Pons (tissue), 1 donor: Measurements from ENCODE around the gene PHC2.

Experiments used
- DNase-seq: peaks from one replicate; pipeline ENCODE4 v3.0.0-alpha.2; 2016; ENCODE audit warnings: low spot score

PHC2 gene

DNA sequence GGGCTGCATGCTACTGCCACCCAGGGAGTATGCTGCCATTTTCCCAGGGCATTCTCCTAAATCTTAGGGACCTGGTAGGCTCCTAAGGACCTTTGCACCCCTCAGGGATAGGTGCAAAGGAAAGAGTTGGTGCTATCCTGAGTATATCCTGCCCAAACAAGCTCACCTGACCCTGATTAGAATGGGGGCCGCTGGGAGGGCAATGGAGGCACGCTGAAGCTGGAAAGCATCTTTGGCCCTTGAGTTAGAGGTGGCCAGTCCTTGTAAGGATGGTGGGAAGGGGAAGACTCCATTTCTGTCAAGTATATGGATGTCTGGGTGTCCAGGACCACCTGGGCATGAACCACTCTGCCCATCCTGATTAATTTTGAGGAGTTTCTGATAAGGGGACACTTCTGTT is 61.1 kb downstream of the PHC2 start:
- DNase-seq: no peak

DNA sequence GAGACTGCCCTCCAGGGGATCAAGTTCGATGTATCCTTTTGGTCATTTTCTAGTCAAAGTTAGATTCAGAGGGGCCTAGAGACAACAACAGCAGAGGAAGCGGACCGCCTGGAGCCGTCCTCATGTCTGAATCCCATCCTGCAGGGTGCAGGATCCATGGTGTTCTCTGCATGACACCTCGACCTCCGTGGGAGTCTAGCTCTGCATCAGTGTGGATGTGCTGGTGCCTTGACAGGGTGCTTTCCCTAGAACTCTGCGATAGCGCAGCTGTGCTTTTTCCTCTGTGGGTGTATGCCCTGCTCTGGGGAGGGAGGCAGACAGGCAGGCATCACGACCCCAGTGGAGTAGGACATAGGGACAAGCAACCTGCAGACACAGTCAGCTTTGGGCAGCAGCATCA is 61.8 kb downstream of the PHC2 start:
- DNase-seq: no peak

DNA sequence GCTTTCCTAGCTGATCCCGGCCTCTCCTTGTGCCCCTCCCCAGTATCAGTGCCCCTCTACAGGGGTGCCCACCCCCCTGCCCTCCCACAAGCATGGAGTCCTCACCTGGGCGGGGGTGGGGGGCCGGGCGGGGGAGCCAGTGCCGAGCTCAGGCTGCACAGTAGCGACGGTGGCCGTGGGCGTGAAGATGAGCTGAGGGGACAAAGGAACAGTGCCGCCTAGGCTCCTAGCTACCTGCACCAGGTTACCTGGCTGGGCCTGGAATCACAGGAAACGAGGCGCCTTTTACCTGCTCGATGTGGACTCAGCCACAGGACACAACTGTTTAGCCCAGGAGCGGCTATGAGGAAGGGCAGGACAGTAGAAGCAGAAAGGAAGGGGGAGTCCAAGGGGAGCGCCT is 62.5 kb downstream of the PHC2 start:
- no peak for DNase-seq

DNA sequence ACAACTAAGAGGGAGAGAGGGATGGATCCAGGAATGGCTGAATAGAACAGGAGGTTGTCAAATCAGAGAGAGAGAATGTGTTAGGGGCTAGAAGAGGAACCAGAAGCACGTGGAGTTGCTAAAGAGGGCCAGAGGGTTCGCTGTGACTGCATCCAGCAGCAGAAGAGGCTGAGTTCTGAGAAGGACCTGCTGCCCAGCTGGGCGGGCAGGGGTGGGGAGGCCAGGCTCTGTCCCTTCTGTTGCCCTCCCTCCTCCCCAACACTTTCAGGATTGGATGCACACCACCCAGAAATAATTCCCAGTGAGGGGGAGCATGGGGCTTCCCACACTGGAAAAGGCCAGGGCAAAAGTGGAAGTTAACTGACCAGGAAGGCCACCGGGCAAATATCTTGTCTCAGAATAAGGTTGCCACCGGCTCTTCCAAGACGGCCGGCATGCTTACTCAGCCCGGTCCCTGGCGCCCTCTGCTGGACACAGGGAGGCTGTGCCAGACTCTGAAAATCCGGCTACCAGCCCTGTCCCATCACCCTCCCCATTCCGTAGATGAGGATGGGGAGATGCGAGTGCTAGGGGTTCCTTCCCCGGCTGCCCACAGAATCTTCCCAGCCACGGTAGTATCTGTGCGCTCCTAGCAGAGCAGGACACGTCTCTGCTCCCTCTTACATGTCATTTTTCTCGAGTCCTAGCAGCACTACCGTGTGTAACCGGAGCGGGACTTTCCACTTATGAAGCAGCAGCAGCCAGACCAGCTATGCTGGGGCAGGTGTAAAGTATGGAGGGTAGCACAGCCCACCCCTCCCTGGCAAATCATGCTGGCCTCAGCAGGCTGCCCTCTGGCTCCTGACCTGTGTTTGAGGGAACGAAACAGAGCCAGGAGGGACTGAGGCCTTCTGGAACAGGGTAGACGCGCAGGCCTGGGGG is 63.1 kb downstream of the PHC2 start:
- DNase-seq: peak; percentile 90

DNA sequence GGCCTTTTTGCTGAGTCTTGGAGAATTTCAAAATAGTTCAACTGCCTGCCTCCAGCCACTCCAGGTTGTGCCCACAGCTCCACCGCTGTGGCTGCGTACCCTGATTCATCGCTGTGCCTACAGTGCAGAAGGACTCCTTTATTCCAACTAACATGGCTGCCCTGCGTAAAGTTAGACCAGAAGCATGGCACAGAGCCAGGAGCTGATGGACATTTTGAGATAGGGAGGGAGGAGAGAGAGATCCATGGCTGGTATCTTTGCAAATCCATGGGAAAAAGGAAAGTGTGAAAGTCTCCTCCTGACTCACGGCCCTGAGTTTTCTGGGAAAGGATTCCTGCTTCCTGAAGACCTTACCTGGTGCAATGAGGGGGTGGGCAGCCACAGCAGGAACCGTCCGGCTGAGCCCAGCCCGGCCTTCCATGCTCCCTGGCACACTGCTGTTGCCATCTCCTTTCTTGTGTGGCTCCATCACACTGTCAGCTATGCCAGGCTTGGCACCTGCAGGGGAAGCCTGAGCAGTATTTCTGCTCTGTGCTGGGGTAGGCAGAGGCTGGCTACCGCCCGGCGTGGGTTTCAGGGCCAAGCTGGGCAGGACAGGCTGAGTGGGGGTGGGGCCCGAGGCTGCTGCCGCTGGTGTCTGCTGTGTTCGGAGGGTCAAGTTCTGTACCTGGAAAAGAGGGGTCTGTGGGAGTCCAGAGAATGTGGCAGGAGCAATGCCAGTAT is 64.0 kb downstream of the PHC2 start:
- DNase-seq: no peak

DNA sequence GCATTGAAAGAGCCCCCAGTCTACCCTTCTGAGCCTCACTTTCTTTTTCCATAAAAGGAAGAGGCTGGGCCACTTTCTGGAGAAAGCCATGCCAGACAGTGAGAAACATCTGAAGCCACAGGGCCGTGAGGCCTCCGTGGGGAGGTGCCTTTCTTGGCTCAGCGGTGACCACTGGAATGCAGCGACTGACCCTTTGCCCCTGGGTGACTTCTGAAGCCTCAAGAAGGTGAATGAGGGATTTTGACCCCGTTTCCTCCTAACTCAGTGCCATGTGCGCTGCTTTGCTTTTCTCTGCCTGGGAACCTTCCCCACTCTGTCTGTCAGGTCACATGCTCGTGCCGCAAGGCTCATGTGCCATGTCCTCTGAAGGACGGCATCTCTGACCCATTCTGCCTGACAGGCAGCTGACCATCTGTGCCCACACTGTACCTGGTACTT is 65.3 kb downstream of the PHC2 start:
- no peak for DNase-seq

DNA sequence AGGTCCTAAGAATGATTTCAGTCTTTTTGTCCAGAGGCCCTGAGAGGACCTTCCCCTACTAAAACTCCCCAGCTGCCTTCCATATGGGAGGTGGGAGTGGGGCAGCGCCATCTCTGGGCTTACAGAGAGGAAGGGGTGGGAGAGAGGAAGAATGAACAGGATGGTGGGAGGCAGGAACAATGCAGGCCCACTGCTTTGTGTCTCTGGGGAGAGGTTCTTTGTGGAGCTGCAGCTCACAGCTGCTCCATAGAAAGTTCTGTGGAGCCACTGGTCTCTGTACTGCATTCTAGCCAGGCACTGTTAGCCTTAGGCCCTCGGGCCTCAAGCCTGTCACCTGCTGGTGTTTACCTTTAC is 66.4 kb downstream of the PHC2 start:
- DNase-seq: no peak

DNA sequence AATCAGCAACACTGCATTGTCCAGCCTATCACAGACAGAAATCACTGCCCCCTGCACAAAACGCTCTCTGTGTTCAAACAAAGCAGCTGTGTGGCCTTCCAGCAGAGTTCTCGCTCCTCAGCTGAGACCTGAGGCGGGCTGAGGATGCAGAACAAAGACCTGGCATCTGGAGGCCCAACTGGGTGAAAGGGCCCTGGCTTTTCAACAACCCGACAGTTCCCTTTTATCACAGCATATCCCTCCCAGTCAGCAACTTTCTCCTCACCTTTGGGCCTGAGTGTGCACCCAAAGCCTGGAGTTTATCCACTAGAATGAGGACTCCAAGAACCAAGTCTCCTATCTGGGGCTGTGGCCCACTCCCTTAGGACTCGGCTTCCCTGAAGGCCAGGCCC is 67.4 kb downstream of the PHC2 start:
- DNase-seq: peak; percentile 96

DNA sequence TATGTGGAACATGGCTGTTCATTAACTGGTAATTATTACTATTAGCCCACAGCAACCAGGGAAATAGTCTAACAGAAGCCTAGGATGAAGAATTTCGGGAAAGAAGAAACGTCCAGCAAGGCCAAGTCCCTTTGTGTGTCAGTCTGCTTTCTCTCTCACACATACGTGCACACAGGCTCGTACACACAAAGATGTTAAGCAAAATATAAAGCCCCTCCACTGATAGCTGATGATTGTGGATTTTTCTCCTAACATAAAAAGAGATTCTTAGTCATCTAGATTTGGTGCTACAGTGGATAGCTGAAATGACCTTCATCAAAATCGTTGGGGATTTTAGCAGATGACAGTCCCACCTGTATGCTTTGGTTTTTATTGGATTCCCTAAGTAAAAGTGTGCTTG is 67.9 kb downstream of the PHC2 start:
- DNase-seq: no peak

DNA sequence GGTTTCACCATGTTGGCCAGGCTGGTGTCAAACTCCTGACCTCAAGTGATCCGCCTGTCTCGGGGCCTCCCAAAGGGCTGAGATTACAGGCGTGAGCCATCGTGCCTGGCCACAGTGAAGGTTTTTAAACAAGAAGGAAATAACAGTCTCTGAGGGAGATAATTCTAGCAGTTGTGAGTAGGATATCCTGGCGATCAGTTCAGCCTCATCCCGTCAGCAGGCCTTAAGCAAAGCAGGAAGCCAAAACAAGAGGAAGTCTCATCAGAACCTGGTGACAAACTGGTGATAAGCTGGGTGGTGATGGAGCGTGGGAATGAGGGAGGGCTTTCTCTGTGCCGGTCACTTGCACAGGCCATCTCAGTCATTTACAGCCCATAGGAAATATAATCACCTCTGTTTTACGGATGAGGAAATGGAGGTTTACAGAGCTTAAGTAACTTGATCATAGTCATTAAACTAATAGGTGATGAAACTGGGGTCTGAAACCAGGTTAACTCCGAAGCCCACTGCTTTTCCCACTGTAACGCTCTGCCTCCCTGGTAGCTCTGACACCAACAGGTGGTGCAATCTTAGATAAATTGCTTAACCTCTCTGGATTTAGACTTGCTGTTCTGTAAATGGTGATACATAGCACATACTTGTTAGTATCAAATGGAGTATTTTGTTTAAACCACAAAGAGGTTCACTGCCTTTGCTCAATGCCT is 69.2 kb downstream of the PHC2 start:
- DNase-seq: no peak

DNA sequence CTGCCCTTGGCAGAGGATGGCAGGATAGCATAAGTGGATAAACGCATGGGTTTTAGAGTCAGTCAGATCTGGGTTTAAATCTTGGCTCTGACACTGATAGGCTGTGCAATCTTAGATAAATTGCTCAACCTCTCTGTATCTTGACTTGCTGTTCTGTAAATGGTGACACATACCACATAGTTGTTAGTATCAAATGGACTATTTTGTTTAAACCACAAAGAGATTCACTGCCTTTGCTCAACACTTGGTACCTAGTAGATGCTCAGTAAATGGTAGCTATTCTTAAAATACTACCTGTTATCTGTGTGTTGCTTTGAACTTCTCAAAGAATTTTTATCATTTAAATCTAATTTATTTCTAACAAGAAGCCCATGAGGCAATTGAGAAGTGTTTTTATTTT is 70.5 kb downstream of the PHC2 start:
- DNase-seq: no peak

DNA sequence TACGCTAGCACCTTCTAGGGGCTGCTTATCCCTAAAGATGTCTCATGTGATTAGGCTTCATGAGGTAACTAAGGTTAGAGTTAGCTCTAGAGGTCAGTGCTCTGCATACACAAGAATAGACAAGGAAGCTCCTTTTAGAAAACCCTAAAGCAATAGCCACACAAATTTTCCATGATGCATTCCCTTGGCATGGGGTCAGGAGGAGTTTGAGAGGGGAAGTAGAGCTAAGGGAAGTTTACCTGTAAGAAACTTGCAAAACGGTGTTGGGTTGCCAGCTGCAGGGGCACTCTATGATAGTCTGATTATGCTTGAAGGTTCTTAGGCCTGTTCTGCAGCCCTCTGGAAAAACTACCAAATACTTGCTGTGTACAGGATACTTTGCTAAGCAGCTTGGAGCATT is 71.0 kb downstream of the PHC2 start:
- no peak for DNase-seq

DNA sequence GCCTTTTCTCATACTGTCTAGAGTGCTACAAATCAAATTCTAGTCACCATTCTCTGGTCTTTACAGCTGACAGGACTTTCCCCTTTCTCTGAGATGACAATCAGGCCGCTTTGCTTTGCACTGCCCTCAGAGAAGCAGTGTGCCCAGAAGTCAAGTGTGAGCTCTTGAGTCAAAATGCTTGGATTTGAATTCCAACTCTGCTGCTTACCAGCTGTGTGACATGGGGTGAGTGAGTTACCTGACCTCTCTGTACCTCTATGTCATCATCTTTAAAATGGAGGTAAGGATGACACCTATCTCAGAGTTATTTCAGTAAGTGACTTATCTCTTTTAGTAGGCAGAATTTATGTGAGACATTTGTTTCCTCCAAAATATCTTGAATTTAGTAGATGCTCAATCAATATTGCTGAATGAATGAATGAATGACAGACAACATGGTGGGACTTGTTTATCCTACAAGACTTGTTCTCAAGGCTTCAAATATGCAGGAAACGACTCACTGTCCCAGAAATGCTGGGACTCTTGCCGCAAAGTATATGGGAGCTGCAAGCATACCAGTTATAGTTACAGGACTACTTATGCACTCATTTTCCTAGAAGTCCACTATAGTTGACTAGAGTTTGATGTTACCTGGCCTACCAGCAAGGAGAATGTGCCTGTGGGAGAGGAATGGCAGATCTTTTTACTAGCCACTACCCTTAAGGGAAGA is 71.9 kb downstream of the PHC2 start:
- peak; percentile 84 for DNase-seq

DNA sequence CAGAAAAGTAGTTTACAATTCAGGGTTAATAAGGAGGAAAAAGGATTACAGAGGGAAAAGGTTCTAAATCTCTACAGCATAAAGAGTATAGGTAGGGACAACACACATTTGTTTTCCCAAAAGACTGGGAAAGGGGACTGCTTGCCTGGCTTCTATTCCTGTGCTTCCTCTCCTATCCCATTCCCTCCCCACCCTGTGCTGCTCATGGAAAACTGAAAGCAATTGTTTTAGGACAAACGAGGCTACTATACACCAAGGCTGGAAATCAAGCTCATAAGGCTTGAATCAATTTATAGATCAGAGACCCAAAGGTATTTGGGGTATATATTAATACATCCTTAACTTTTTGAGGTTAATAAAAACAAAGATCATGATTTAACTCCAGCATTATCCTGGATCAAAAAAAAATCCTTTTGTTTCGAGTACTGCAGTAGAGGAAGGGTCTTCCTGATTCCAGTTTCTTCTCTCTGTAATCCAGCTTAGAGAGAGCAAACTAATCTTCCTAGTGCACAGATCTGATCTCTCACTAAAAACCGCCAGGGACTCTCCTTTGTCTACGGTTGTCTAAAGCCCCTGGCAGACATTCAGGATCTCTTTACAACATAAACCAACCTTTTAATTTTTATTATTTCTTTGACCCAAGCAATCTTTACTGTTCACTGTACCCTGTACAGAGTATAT is 72.6 kb downstream of the PHC2 start:
- peak; percentile 93 for DNase-seq

DNA sequence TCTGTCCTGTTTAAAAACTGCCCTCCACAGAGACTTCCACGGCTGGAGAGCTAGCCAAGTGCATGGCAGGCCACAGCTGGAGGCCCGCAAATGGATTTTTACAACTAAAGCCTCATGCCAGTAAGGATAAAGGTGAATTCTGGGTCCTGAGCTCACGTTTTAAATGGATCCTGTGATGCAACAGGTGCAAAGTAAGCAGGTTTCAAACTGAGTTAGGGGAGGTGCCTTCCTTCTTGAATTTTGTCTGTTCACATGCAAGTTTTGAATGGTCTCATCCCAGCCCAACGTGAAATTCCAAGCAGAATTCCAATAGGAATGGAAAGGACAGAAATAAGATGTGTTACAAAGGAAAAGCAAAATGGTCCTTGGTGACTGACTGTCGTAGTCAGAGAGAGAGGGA is 73.8 kb downstream of the PHC2 start:
- no peak for DNase-seq

DNA sequence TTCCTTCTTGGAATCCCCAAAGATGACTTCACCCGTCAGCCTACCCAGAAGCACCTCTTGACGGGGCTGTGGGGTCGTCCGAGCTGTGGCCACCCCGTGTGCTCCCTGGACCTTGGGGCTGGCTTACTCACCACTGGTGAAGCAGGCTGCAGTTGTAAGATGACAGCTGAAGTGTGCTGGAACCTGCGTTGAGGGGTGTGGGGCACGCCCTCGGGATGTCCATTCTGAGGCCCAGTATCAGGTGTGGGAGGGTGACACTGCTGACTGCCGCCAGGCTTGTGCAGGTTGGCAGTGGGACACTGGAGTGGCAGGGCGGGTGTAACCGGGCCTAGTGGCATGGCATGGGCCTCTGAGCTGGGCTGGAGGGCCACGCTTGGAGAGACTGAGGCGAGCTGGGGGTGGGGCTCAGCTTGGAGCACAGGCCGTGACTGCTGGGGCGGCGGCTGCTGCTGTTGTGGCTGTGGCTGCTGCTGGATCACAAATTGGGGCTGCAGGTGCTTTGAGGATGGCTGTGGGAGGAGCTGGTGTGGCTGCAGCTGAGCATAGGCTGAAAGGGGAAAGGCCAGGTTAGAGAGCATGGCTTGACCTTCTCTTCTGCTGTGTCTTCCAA is 76.1 kb downstream of the PHC2 start:
- DNase-seq: no peak

DNA sequence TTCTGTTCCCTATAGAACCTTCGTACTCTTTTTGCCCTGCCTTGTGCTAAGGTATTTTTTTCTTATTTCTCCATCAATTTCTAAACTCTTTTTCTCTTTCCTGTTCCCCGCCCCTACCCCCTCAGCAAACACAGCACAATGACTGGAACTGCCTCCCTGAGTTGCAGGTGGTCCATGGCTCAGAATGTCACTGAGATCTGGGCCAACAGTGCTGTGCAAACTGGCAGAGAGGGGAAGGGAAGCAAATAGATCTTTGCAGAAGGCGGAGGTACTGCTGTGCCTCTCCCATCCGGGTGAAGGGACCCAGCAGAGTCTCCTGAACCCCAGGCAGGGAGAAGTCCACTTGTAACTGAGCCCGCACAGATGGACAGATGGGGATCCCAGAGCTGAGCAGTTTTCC is 77.4 kb downstream of the PHC2 start:
- DNase-seq: no peak

DNA sequence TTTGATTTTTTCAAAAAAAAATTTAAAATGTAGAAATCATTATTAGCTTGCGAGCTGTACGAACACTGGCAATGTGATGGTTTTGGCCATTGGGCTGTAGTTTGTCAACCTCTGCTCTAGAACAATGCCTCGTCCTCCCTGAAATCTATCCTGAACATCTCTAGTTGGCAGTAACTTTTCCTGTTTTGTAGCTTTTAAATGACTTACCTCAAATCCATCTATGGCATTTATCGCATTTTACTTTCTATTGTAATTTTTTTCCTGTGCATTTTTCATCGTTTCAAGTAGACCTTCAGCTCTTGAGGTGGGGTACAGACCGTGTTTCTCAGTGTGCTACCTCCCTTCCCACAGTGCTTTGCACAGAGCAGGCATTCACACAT is 79.6 kb downstream of the PHC2 start:
- no peak for DNase-seq

DNA sequence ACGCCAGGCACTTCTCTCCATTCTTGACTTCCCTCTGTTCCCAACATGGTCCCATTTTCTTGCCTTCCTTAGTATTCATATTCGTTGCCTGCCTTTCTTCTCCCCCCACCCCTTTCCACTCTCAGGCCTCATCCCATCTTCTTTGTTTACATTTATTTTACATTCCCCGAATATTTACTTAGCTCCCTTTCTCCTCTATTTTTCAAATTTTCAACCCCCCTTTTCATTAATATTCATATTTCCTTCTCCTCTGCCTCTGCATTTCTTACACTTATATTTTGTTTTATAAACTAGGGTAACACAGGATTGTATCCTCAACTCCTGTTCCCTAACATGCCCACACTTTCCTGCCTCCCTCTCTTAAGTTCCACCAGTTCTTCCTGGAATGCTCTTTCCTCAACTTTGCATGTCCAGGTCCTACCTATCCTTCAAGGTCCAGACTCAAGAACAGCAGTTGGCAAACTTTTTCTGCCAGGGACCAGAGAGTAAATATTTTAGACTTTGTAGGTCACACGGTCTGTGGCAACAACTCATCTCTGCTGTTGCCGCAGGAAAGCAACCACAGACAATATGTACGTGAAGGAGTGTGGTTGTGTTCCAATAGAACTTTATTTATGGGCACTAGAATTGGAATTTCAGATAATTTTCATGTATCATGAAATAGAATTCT is 80.1 kb downstream of the PHC2 start:
- no peak for DNase-seq

DNA sequence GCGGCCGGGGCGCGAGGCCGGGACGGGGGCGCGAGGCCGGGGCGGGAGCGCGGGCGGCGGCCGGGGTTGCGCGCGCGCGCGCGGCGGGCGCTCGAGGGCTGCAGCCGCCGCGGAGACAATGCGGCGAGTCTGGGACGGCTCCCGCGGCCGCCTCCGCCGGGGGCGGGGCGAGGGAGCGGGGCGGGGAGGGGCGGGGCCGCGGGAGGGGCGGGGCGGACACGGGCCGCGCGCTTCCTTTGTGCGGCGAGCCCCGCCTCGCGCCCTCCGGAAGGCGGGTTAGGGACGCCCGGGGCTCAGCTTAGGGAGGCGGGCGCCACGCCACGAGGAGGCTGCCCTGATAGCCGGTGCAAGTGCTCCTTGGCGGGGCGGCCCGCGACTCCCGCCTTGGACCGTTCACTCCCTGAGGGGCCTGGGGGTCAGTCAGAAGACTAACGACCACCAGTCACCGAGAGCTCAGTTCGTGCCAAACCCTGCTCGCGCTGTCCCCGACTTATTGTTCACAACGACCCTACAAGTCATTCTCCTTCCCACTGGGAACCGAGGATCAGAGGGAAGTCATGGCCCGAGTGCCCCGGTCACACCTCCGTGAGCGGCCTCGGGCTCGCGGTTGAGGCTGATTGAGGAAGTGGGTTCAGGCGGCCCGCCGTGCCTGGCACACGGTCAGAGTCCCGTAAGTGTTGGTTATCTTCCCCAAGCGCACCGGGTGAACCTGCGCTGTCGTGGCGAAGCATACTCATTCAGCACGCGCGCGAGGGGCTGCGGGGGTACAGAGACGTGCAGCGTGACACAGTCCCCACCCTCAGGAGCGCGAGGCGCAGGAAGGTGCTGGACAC is 80.9 kb downstream of the PHC2 start:
- DNase-seq: peak; percentile 82
